Uterus (tissue), 2 donors: ENCODE data around the gene CTNNBIP1.

Experiments
- CTCF ChIP-seq, 4 experiments: fragments of 200-600 bp in 2 of 4; fragments of 450-650 bp in 2 of 4; sonication (generic) in 2 of 4; IDR thresholded peaks; one replicate each; pipeline ENCODE4 v1.5.1; 2016 to 2019; ENCODE audit warnings: antibody characterized with exemption in 4 of 4, mild to moderate bottlenecking in 2 of 4, moderate library complexity in 1 of 4
- POLR2A ChIP-seq, 2 donors: fragments of 450-650 bp; IDR thresholded peaks; one replicate each; pipeline ENCODE4 v1.6.1; 2016; ENCODE audit warnings: antibody characterized with exemption in 2 of 2, mild to moderate bottlenecking in 1 of 2, moderate library complexity in 1 of 2

- TF ChIP-seq CTCF (IDR thresholded peaks at IDR 0.05) = no peak
- TF ChIP-seq POLR2A (IDR thresholded peaks at IDR 0.05) = no peak
These were observed 46.7 kb downstream of the CTNNBIP1 start for GRCh38 chr1:9863371-9863770.
